Pancreas (tissue), 10 donors: ENCODE data around the gene SMURF2. TPM values are rescaled to one million over a fixed set of nuclear protein-coding genes. Genes with fewer than 3 reads are reported as not detected.

Experiments used
- ATAC-seq, 4 donors: fragments of 200-7000 bp; cut with Tn5 transposase; one replicate each; pipeline versions ENCODE4 v1.8.0 to v1.9.1; 2020; ENCODE audit warnings: mild to moderate bottlenecking in 4 of 4, moderate library complexity in 4 of 4
- DNase-seq, 6 donors: peaks; one replicate each; pipeline ENCODE4 v3.0.0-alpha.2; 2020
- FAIRE-seq: peaks from 2 replicates; lab custom pipeline; 2012; peaks lifted over from hg19 to GRCh38; lab: Jason Lieb, UNC
- H3K27ac ChIP-seq, 4 donors: fragments of 200-600 bp; sonication (generic); 1 replicate in 3 of 4; 2 replicates in 1 of 4; pipeline versions ENCODE4 v1.5.0 to v1.8.0; 2020
- H3K27me3 ChIP-seq, 4 donors: fragments of 200-600 bp; one replicate each; pipeline ENCODE4 v1.8.0; 2021
- H3K36me3 ChIP-seq, 3 donors: fragments of 200-600 bp; sonication (generic) in 1 of 3; one replicate each; pipeline versions ENCODE4 v1.5.0 to v1.8.0; 2020 to 2021
- H3K4me1 ChIP-seq, 3 donors: fragments of 200-600 bp; one replicate each; pipeline ENCODE4 v1.8.0; 2021
- H3K4me3 ChIP-seq, 4 donors: fragments of 200-600 bp; sonication (generic) in 2 of 4; one replicate each; pipeline versions ENCODE4 v1.5.0 to v1.8.0; 2020 to 2021
- H3K9me3 ChIP-seq, 4 donors: fragments of 200-600 bp; one replicate each; pipeline ENCODE4 v1.8.0; 2021
- WGBS, 2 donors: extraction: QIAGEN DNeasy Blood & Tissue Kit; methylation state at CpG; one replicate each; pipeline ENCODE4 v1.1.7; 2013; 5-methylcytosine and 5-hydroxymethylcytosine counted together
- intact Hi-C, 3 donors: fragments of 100-400 bp; cut with DNase I; formaldehyde crosslinking; loops; one replicate each; pipeline versions ENCODE4 v1.11.1 to v1.14.2; 2022
- polyA plus RNA-seq, 2 donors: library from polyadenylated mRNA; stranded (reverse); fragments of 200-250 nt; gene quantifications; one replicate each; pipeline ENCODE4 v1.2.3, GENCODE V29; 2013
- total RNA-seq, 6 donors: library from RNA; stranded (reverse); fragmentation: NEBNext Ultra II Directional in 4 of 6; extraction: Animal tissue kit (Norgen Biotek cat#: 25700) in 4 of 6; gene quantifications; one replicate each; pipeline versions ENCODE4 v1.2.1 to v1.2.4, GENCODE V29; 2021 to 2023
- TF ChIP-seq, protein P1 (sequence below), 4 donors: fragments of 200-600 bp; sonication (generic) in 3 of 4; IDR thresholded peaks; one replicate each; pipeline versions ENCODE4 v1.5.0 to v1.8.0; 2021; ENCODE audit warnings: antibody characterized with exemption in 4 of 4
- donor health status: healthy with polysubstance abuse.
- donor health status: DM: no; HTN: no; CAD: no; lungs with moderate emphysema.
- donor health status: DM: no; HTN: no; CAD: no.
- donor health status: control.
- donor health status: control.
- donor health status: Bipolar disorder and iron deficiency.
- donor health status: DM: yes; HTN: yes; CAD: no.
- donor health status: DM: no; HTN: no; CAD: no.
- donor health status: DM: no; HTN: no; CAD: no.
- donor health status: DM: yes; HTN: yes; CAD: no.

SMURF2 gene
- total and polyA plus RNA-seq, 8 donors = 3.0 to 17.1 (median 8.0) TPM

DNA sequence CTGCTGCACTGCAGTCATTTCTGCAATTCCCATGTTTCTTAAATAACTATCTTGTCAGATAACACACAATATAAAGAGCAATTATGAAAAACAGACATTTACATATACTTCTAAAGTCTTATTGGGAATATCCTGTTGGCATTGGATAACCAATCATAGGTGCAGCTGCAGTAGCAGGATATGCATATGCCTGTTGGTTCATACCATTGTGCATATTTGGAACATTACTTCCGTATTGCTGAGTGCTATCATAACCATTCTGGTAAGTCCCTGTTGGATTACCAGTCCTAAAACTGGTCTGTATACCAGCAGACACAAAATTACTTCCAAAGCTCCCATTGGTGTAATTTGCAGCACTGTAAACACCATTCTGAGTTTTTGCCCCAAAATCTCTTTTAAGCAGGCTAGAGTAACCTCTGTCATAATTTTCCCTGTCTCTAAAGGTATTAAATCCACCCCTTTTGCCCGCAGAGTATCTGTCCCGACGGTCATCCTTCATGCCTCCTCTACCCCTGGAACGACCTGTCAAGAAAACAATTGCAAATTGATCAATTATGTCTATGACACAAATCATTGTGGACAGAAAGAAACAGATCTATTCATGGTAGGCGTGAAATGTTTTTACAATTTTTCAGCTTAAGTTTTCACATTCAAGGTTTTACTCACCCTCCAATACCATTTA, 162.2 kb downstream of the SMURF2 start:
- no peak for FAIRE-seq
- intact Hi-C loops = loop anchor here in 1 of 3 donors (5.0 kb wide), 1 partner anchor 157 kb away; no protein-coding TSS in a partner anchor
- no peak for ATAC-seq

DNA sequence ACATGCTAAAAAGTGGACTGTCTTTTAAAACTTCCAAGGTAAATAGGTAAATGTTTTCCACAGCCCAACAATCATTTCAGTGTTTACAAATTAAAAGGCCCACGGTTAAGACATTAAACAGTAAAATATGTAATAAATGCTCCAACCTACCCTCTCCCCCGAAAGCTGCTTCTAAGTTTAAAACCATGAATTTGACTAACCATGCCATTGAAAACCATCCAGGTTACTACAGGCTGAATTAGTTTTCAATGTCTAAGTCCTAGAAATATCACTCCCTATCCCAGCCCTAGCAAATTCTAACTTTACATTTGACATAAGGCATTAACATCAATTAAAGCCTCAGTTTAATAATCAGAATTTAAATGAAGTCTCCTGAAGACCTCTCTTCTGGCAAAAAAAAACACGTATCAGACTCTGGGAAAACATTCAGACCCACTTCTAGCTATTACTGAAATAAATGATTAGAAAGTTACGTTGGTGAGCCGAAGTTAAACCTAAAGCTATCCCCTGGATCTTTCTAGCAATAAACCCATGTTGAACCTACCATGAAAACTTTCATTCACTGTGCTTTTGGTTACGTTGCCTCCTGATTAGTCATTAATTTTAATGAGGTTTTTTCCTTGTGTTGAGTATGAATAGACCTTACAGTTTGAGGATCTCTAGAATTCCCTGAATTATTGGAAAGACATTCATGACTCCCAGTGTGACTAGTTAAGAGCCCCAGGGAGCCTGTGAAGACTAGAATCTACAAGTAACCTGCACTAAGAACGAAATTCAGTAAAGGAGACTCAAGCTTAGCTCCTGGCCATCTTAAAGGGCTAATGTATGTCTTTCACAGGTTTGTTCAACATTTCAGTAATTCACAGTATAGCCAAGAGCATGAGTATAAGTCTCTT, 163.6 kb downstream of the SMURF2 start:
- no peak for ATAC-seq
- no peaks in the 10 kb centered on the region for H3K27me3 ChIP-seq
- FAIRE-seq = no peak
- intact Hi-C loops = loop anchor here in 1 of 3 donors (5.0 kb wide), 1 partner anchor 159 kb away; no protein-coding TSS in a partner anchor
- TF ChIP-seq, protein P1, sequence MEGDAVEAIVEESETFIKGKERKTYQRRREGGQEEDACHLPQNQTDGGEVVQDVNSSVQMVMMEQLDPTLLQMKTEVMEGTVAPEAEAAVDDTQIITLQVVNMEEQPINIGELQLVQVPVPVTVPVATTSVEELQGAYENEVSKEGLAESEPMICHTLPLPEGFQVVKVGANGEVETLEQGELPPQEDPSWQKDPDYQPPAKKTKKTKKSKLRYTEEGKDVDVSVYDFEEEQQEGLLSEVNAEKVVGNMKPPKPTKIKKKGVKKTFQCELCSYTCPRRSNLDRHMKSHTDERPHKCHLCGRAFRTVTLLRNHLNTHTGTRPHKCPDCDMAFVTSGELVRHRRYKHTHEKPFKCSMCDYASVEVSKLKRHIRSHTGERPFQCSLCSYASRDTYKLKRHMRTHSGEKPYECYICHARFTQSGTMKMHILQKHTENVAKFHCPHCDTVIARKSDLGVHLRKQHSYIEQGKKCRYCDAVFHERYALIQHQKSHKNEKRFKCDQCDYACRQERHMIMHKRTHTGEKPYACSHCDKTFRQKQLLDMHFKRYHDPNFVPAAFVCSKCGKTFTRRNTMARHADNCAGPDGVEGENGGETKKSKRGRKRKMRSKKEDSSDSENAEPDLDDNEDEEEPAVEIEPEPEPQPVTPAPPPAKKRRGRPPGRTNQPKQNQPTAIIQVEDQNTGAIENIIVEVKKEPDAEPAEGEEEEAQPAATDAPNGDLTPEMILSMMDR (IDR thresholded peaks at IDR 0.05) = no peak
- no peak for DNase-seq
- WGBS, 2 donors = 59 to 68% methylated on average over 7 of the region's 7 CpGs
- no peaks in the 10 kb centered on the region for H3K9me3 ChIP-seq
- H3K36me3 ChIP-seq = peaks cover 15 to 45% (median 45%) of the 10 kb centered on the region in 3 donors
- peaks cover 11 to 53% (median 31%) of the 10 kb centered on the region in 3 donors for H3K4me1 ChIP-seq
- no peak overlapping the region for H3K27ac ChIP-seq
- H3K4me3 ChIP-seq = no peak overlapping the region

More for the DNA sequence above, 162.2 kb downstream of the SMURF2 start:
- TF ChIP-seq, protein P1 (IDR thresholded peaks at IDR 0.05) = no peak
- DNase-seq = no peak
- Histone ChIP-seq H3K4me1 (peaks cover 20 to 53% (median 38%) of the 10 kb centered on the region in 3 donors), H3K4me3 (no peak overlapping the region), H3K9me3 (no peaks in the 10 kb centered on the region), H3K36me3 (peaks cover 15 to 53% (median 50%) of the 10 kb centered on the region in 3 donors), H3K27ac (no peak overlapping the region), H3K27me3 (no peaks in the 10 kb centered on the region)
- WGBS, 2 donors = 82 to 83% methylated on average over 6 of the region's 6 CpGs

DNA sequence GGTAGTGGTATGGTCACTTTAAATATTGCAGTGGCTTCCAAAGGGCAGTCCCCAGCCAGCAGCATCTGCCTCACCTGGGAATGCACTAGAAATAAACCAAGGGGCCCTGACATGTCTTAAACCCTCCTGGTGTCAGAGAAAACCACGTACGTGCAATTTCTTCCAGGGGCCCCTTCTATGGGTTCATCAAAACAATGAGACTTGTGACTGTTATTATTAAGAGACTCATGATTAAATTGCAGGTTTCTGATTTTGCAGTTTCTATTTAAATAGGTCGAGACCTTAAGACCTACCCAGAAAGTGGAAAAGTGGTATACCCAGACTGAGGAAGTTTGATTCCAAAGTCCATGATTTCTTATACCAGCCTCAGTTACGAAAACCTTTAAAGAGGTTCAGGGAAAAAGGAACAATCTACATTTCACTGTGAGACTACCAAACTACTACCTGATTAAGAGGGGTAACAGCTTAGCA, 164.5 kb downstream of the SMURF2 start:
- peaks cover 2 to 45% (median 23%) of the 10 kb centered on the region in 3 donors for H3K4me1 ChIP-seq
- no peaks in the 10 kb centered on the region for H3K9me3 ChIP-seq
- WGBS, 2 donors = 41 to 55% methylated on average over 4 of the region's 4 CpGs
- H3K36me3 ChIP-seq = peaks cover 15 to 38% (median 35%) of the 10 kb centered on the region in 3 donors
- TF ChIP-seq, protein P1 (IDR thresholded peaks at IDR 0.05) = no peak
- no peak for ATAC-seq
- intact Hi-C loops = loop anchor here in 1 of 3 donors (5.0 kb wide), 1 partner anchor 160 kb away; no protein-coding TSS in a partner anchor
- peak overlapping the region; percentile 6 to 77 (median 40) for H3K27ac ChIP-seq
- no peak for FAIRE-seq
- no peaks in the 10 kb centered on the region for H3K27me3 ChIP-seq
- peak overlapping the region in 2 of 4 donors; percentile 69 to 79 for H3K4me3 ChIP-seq
- DNase-seq = no peak

DNA sequence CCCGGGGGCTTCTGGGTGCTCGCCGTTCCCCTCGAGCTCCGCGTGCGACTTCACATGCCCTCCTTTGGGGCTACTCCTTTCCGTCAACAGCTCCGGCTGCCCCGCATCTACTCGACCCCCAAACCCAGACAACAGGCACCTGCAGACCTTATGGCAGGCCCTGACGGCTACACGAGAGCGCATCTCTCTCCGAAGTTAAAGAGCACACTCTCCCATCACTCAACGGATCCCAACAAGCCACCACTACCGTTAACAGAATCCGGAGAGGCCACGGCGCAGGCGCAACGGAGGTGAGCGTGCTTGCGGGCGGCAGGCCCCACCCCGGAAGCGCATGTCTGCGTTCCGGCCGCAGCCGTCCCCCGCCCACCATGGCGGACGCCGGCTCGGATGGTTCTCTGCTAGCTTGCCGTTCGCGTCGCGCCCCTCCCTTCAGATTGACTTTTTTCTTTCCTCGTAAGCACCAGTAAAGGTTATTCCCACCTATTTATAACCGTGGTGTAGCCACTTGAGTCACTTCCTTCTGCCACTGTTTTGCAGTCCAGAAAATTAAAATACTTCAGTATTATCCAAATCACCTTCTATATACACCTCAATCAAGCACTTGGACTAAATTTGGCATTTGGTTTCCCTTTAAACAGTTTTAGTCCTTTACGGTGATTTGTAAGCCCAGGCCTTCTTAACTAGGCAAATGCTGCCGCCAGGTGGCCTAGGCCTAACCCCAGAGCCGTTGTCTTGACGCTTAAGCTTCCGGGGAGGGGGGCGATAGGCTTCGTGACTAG, 165.1 kb downstream of the SMURF2 start, which contains the start of gene POLG2:
Gene POLG2, minus strand, starts transcription at position 269 of the 779 bp plus-strand sequence. Its CDS starts 86 bp downstream, at position 183.
- peak; percentile 89 to 98 (median 92) for DNase-seq
- WGBS, 2 donors = 1% methylated on average over 48 to 50 of the region's 50 CpGs
- Histone ChIP-seq H3K4me3 (peak within 1 kb of the TSS; percentile 66 to 79 (median 70)), H3K4me1 (peaks cover 0 to 39% (median 23%) of the 10 kb centered on the region in 3 donors), H3K27me3 (no peaks in the 10 kb centered on the region), H3K27ac (peak within 1 kb of the TSS; percentile 6 to 77 (median 40)), H3K9me3 (no peaks in the 10 kb centered on the region), H3K36me3 (peaks cover 15 to 36% (median 35%) of the 10 kb centered on the region in 3 donors)
- FAIRE-seq = no peak
- TF ChIP-seq, protein P1 (IDR thresholded peaks at IDR 0.05) = peak in 1 of 4 donors; percentile 11
- intact Hi-C loops = loop anchor here in 1 of 3 donors (5.0 kb wide), 1 partner anchor 160 kb away; no protein-coding TSS in a partner anchor
- ATAC-seq = peak; percentile 94 to 98 (median 98)
